HCT116 (cell line): ENCODE data around the gene SLC13A4. TPM values are rescaled to one million over a fixed set of nuclear protein-coding genes. Genes with fewer than 3 reads are reported as not detected.

ENCODE experiments used
- ATAC-seq: fragments of 200-7000 bp; cut with Tn5 transposase; 2 replicates; pipeline ENCODE4 v1.9.1; 2020; ENCODE audit warnings: mild to moderate bottlenecking, moderate library complexity
- BruUV-seq: library from RNA; stranded (reverse); fragments of 400-500 nt; replicated peaks from 2 replicates; lab custom pipeline; 2021; lab: Mats Ljungman, UMichigan
- CTCF ChIA-PET: fragments of 300-600 bp; sonication (Branson Sonifier 250); formaldehyde crosslinking; loops from one replicate; lab custom pipeline; 2021; ENCODE audit warnings: antibody characterized with exemption; lab: Charles Lee
- POLR2A ChIA-PET: fragments of 300-600, 350-600 bp; sonication (Branson Sonifier 250); formaldehyde crosslinking; loops from one replicate; lab custom pipeline; 2021; ENCODE audit warnings: antibody characterized with exemption; lab: Charles Lee
- RAD21 ChIA-PET, 2 experiments: fragments of 300-600 bp; sonication (Branson Sonifier 250); formaldehyde crosslinking; loops; one replicate each; lab custom pipeline; 2023; ENCODE audit warnings: low total read pairs in 2 of 2; ENCODE audit not compliant: uncharacterized antibody in 2 of 2, unreplicated experiment in 2 of 2, low non-redundant PET in 1 of 2; lab: Charles Lee
- DNase-seq: peaks from one replicate; pipeline ENCODE4 v3.0.0-alpha.2; 2010; ENCODE audit warnings: low read depth, low spot score
- H2AFZ ChIP-seq: fragments of 200-600 bp; shearing (Covaris generic), sonication (generic); 2 replicates; pipeline ENCODE4 v1.6.1; 2017; ENCODE audit warnings: low read depth, mixed run types, mixed read lengths, antibody characterized with exemption, low read length; ENCODE audit not compliant: poor library complexity, severe bottlenecking
- H3K27ac ChIP-seq: 2 replicates; pipeline ENCODE4 v1.5.1; 2012; ENCODE audit warnings: low read depth, low read length
- H3K27me3 ChIP-seq: fragments of 200-600 bp; sonication (generic); 2 replicates; pipeline ENCODE4 v1.6.1; 2016; ENCODE audit warnings: mixed run types, low read length, mixed read lengths; ENCODE audit not compliant: insufficient read depth
- H3K36me3 ChIP-seq, 2 experiments: fragments of 200-500 bp in 1 of 2; fragments of 200-600 bp in 1 of 2; sonication (Bioruptor generic) in 1 of 2; sonication (generic) in 1 of 2; 2 replicates each; pipeline versions ENCODE4 v1.5.1 to v1.6.1; 2014 to 2016; ENCODE audit warnings: low read length in 2 of 2, inconsistent platforms in 1 of 2, mixed read lengths in 1 of 2, mixed run types in 1 of 2; ENCODE audit not compliant: insufficient read depth in 2 of 2, control insufficient read depth in 1 of 2
- H3K4me1 ChIP-seq, 2 experiments: fragments of 200-600 bp in 1 of 2; sonication (generic) in 1 of 2; 2 replicates each; pipeline versions ENCODE4 v1.5.1 to v1.6.1; 2012 to 2017; ENCODE audit warnings: low read length in 2 of 2, inconsistent platforms in 1 of 2, mild to moderate bottlenecking in 1 of 2, mixed read lengths in 1 of 2, mixed run types in 1 of 2, moderate library complexity in 1 of 2; ENCODE audit not compliant: insufficient read depth in 2 of 2, control insufficient read depth in 1 of 2
- H3K4me2 ChIP-seq: fragments of 200-600 bp; sonication (generic); 2 replicates; pipeline ENCODE4 v1.6.1; 2017; ENCODE audit warnings: mixed run types, low read length, mixed read lengths
- H3K4me3 ChIP-seq, 2 experiments: fragments of 200-600 bp in 1 of 2; sonication (generic) in 1 of 2; replicated peaks in 1 of 2; 2 replicates each; pipeline ENCODE4 v1.5.1; 2011 to 2016; ENCODE audit warnings: low read length in 2 of 2, control low read depth in 1 of 2, low read depth in 1 of 2, mild to moderate bottlenecking in 1 of 2, mixed read lengths in 1 of 2, mixed run types in 1 of 2
- H3K79me2 ChIP-seq: fragments of 200-600 bp; sonication (generic); 2 replicates; pipeline ENCODE4 v1.6.1; 2017; ENCODE audit warnings: mild to moderate bottlenecking, mixed run types, low read length, moderate library complexity, mixed read lengths; ENCODE audit not compliant: insufficient read depth
- H3K9ac ChIP-seq: fragments of 200-600 bp; sonication (generic); 2 replicates; pipeline ENCODE4 v1.6.1; 2016; ENCODE audit warnings: low read length, mixed read lengths
- H3K9me2 ChIP-seq: fragments of 200-600 bp; sonication (generic), shearing (Covaris generic); 2 replicates; pipeline ENCODE4 v1.6.1; 2017; ENCODE audit warnings: mixed run types, mild to moderate bottlenecking, moderate library complexity; ENCODE audit not compliant: insufficient read depth
- H3K9me3 ChIP-seq, 2 experiments: fragments of 200-500 bp in 1 of 2; fragments of 200-600 bp in 1 of 2; sonication (Bioruptor generic) in 1 of 2; sonication (generic) in 1 of 2; 2 replicates each; pipeline ENCODE4 v1.6.1; 2014 to 2017; ENCODE audit warnings: low read length in 2 of 2, mixed read lengths in 2 of 2, inconsistent platforms in 1 of 2, low read depth in 1 of 2, mild to moderate bottlenecking in 1 of 2, mixed run types in 1 of 2, moderate library complexity in 1 of 2; ENCODE audit not compliant: control insufficient read depth in 1 of 2, insufficient read depth in 1 of 2
- H4K20me1 ChIP-seq: fragments of 200-600 bp; sonication (generic), shearing (Covaris generic); 2 replicates; pipeline ENCODE4 v1.6.1; 2017; ENCODE audit warnings: mixed run types, mild to moderate bottlenecking, moderate library complexity; ENCODE audit not compliant: insufficient read depth
- ATF3 ChIP-seq: IDR thresholded peaks from 2 replicates; pipeline ENCODE4 v1.6.1; 2012
- ELF1 ChIP-seq: IDR thresholded peaks from 2 replicates; pipeline ENCODE4 v1.6.1; 2012; ENCODE audit warnings: low read depth, borderline replicate concordance
- POLR2AphosphoS5 ChIP-seq: IDR thresholded peaks from 2 replicates; pipeline ENCODE4 v1.6.1; 2011; ENCODE audit warnings: mild to moderate bottlenecking, low read depth, low read length, moderate library complexity
- SRF ChIP-seq: IDR thresholded peaks from 2 replicates; pipeline ENCODE4 v1.6.1; 2012; ENCODE audit warnings: low read depth
- TCF7L2 ChIP-seq: IDR thresholded peaks from 2 replicates; pipeline ENCODE4 v1.7.0; 2011; ENCODE audit warnings: borderline replicate concordance, inconsistent platforms; ENCODE audit not compliant: insufficient read depth, insufficient read length; ENCODE audit errors: extremely low read depth
- ZNF274 ChIP-seq: fragments of 200-500 bp; sonication (Bioruptor generic); IDR thresholded peaks from 2 replicates; pipeline ENCODE4 v1.6.1; 2014; ENCODE audit warnings: mild to moderate bottlenecking, low read depth, low read length, inconsistent platforms
- intact Hi-C: fragments of 100-400 bp; cut with micrococcal nuclease; formaldehyde crosslinking; loops from 2 replicates; pipeline ENCODE4 v1.10.0; 2022
- total RNA-seq: library from RNA; stranded (reverse); gene quantifications from one replicate; pipeline ENCODE4 v1.2.1, GENCODE V29; 2021; ENCODE audit not compliant: unreplicated experiment
- TF ChIP-seq, protein P1 (sequence below), 3 experiments: fragments of 200-600 bp in 1 of 3; sonication (generic) in 1 of 3; IDR thresholded peaks in 2 of 3; conservative IDR thresholded peaks in 1 of 3; 2 replicates each; pipeline ENCODE4 v1.5.1; 2012 to 2017; ENCODE audit warnings: low read depth in 2 of 3, low read length in 2 of 3, antibody characterized with exemption in 1 of 3, borderline replicate concordance in 1 of 3, control low read depth in 1 of 3, mild to moderate bottlenecking in 1 of 3, mixed read lengths in 1 of 3, mixed run types in 1 of 3, moderate library complexity in 1 of 3; ENCODE audit not compliant: insufficient read depth in 1 of 3

SLC13A4 gene
- total RNA-seq, 1 experiment from 2014 or later = 0.30 TPM

- ChIA-PET POLR2A (no interaction called here), RAD21 (no interaction called here), CTCF (interaction anchor here (1.2 kb wide), 1 partner anchor 10 kb away, joined by 3 read pairs; no protein-coding TSS in a partner anchor)
- Histone ChIP-seq H3K36me3 (no peaks in the 10 kb centered on the region), H2AFZ (no peak overlapping the region), H3K4me2 (no peak overlapping the region), H4K20me1 (no peaks in the 10 kb centered on the region), H3K9me3 (no peaks in the 10 kb centered on the region), H3K4me3 (no peak overlapping the region), H3K9me2 (no peaks in the 10 kb centered on the region), H3K79me2 (no peaks in the 10 kb centered on the region), H3K27ac (no peak overlapping the region), H3K4me1 (peaks cover 0 to 9% of the 10 kb centered on the region in 2 experiments; a peak in 1 of 4 replicates), H3K9ac (no peak overlapping the region), H3K27me3 (no peaks in the 10 kb centered on the region)
- no TSS peak for BruUV-seq
- intact Hi-C loops = no loop called here
- TF ChIP-seq TCF7L2 (no peak), POLR2AphosphoS5 (no peak), ZNF274 (no peak), ELF1 (no peak), ATF3 (no peak), SRF (no peak)
- TF ChIP-seq, protein P1, sequence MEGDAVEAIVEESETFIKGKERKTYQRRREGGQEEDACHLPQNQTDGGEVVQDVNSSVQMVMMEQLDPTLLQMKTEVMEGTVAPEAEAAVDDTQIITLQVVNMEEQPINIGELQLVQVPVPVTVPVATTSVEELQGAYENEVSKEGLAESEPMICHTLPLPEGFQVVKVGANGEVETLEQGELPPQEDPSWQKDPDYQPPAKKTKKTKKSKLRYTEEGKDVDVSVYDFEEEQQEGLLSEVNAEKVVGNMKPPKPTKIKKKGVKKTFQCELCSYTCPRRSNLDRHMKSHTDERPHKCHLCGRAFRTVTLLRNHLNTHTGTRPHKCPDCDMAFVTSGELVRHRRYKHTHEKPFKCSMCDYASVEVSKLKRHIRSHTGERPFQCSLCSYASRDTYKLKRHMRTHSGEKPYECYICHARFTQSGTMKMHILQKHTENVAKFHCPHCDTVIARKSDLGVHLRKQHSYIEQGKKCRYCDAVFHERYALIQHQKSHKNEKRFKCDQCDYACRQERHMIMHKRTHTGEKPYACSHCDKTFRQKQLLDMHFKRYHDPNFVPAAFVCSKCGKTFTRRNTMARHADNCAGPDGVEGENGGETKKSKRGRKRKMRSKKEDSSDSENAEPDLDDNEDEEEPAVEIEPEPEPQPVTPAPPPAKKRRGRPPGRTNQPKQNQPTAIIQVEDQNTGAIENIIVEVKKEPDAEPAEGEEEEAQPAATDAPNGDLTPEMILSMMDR (IDR thresholded peaks at IDR 0.05 in 2 of 3, conservative IDR thresholded peaks at IDR 0.05 in 1 of 3; ENCODE audit: borderline replicate concordance in 1 of 3, insufficient read depth in 1 of 3, low read depth in 2 of 3, low read length in 2 of 3) = no peak
- DNase-seq (no peak), ATAC-seq (no peak)
Measured at GRCh38 chr7:135707570-135707966, 20.4 kb downstream of the SLC13A4 start.
